Measurements from ENCODE around the gene ULBP3. TPM values are rescaled to one million over a fixed set of nuclear protein-coding genes. Genes with fewer than 3 reads are reported as not detected.
A peak's percentile ranks its signal among the peaks of the same experiment; 100 is the strongest.

The ULBP3 gene
- total and polyA plus RNA-seq, 2 donors: 0.48 to 1.1 TPM

GRCh38 chr6:150099953-150100352 is 31.0 kb upstream of the ULBP3 start:
- H3K4me1 ChIP-seq (ENCODE audit: control insufficient read depth in 2 of 2, insufficient read depth in 2 of 2, low read length in 2 of 2): no peaks in the 10 kb centered on the region
- no peak overlapping the region for H3K27ac ChIP-seq (ENCODE audit: low read depth in 1 of 2, low read length in 1 of 2)
- 98% methylated on average over 11 of the region's 11 CpGs for WGBS
- H3K4me3 ChIP-seq (ENCODE audit: low read length in 2 of 2): no peak overlapping the region
- H3K36me3 ChIP-seq (ENCODE audit: control insufficient read depth in 2 of 2, insufficient read depth in 2 of 2, low read length in 1 of 2): no peaks in the 10 kb centered on the region
- DNase-seq (ENCODE audit: low read depth in 6 of 9, low spot score in 9 of 9): no peak
- no peaks in the 10 kb centered on the region for H3K9me3 ChIP-seq (ENCODE audit: control insufficient read depth in 2 of 2, insufficient read depth in 1 of 2, low read length in 1 of 2)
- no peaks in the 10 kb centered on the region for H3K27me3 ChIP-seq (ENCODE audit: control insufficient read depth in 2 of 2, insufficient read depth in 1 of 2, low read length in 1 of 2)

GRCh38 chr6:150099546-150099945 is 30.6 kb upstream of the ULBP3 start:
- Histone ChIP-seq H3K36me3 (ENCODE audit: control insufficient read depth in 2 of 2, insufficient read depth in 2 of 2, low read length in 1 of 2) (no peaks in the 10 kb centered on the region), H3K4me1 (ENCODE audit: control insufficient read depth in 2 of 2, insufficient read depth in 2 of 2, low read length in 2 of 2) (no peaks in the 10 kb centered on the region), H3K9me3 (ENCODE audit: control insufficient read depth in 2 of 2, insufficient read depth in 1 of 2, low read length in 1 of 2) (no peaks in the 10 kb centered on the region), H3K4me3 (ENCODE audit: low read length in 2 of 2) (no peak overlapping the region), H3K27ac (ENCODE audit: low read depth in 1 of 2, low read length in 1 of 2) (no peak overlapping the region), H3K27me3 (ENCODE audit: control insufficient read depth in 2 of 2, insufficient read depth in 1 of 2, low read length in 1 of 2) (no peaks in the 10 kb centered on the region)
- 97% methylated on average over 8 of the region's 8 CpGs for WGBS
- no peak for DNase-seq (ENCODE audit: low read depth in 6 of 9, low spot score in 9 of 9)

- H3K36me3 ChIP-seq (ENCODE audit: control insufficient read depth in 2 of 2, insufficient read depth in 2 of 2, low read length in 1 of 2): no peaks in the 10 kb centered on the region
- H3K9me3 ChIP-seq (ENCODE audit: control insufficient read depth in 2 of 2, insufficient read depth in 1 of 2, low read length in 1 of 2): no peaks in the 10 kb centered on the region
- no peak overlapping the region for H3K27ac ChIP-seq (ENCODE audit: low read depth in 1 of 2, low read length in 1 of 2)
- no peak for DNase-seq (ENCODE audit: low read depth in 6 of 9, low spot score in 9 of 9)
- WGBS: 97% methylated on average over 10 of the region's 10 CpGs
- no peaks in the 10 kb centered on the region for H3K27me3 ChIP-seq (ENCODE audit: control insufficient read depth in 2 of 2, insufficient read depth in 1 of 2, low read length in 1 of 2)
- H3K4me3 ChIP-seq (ENCODE audit: low read length in 2 of 2): no peak overlapping the region
- no peaks in the 10 kb centered on the region for H3K4me1 ChIP-seq (ENCODE audit: control insufficient read depth in 2 of 2, insufficient read depth in 2 of 2, low read length in 2 of 2)
These were observed 29.2 kb upstream of the ULBP3 start for GRCh38 chr6:150098155-150098554.

GRCh38 chr6:150093397-150093796 is 24.5 kb upstream of the ULBP3 start:
- no peaks in the 10 kb centered on the region for H3K4me1 ChIP-seq (ENCODE audit: control insufficient read depth in 2 of 2, insufficient read depth in 2 of 2, low read length in 2 of 2)
- 98% methylated on average over 6 of the region's 6 CpGs for WGBS

GRCh38 chr6:150091476-150091875 is 22.6 kb upstream of the ULBP3 start:
- Histone ChIP-seq H3K27me3 (ENCODE audit: control insufficient read depth in 2 of 2, insufficient read depth in 1 of 2, low read length in 1 of 2) (no peaks in the 10 kb centered on the region), H3K4me1 (ENCODE audit: control insufficient read depth in 2 of 2, insufficient read depth in 2 of 2, low read length in 2 of 2) (no peaks in the 10 kb centered on the region), H3K4me3 (ENCODE audit: low read length in 2 of 2) (no peak overlapping the region), H3K27ac (ENCODE audit: low read depth in 1 of 2, low read length in 1 of 2) (no peak overlapping the region), H3K9me3 (ENCODE audit: control insufficient read depth in 2 of 2, insufficient read depth in 1 of 2, low read length in 1 of 2) (no peaks in the 10 kb centered on the region), H3K36me3 (ENCODE audit: control insufficient read depth in 2 of 2, insufficient read depth in 2 of 2, low read length in 1 of 2) (no peaks in the 10 kb centered on the region)
- no peak for DNase-seq (ENCODE audit: low read depth in 6 of 9, low spot score in 9 of 9)
- WGBS: 96% methylated on average over 4 of the region's 4 CpGs

More at GRCh38 chr6:150093397-150093796, 24.5 kb upstream of the ULBP3 start:
- Histone ChIP-seq H3K27me3 (ENCODE audit: control insufficient read depth in 2 of 2, insufficient read depth in 1 of 2, low read length in 1 of 2) (no peaks in the 10 kb centered on the region), H3K36me3 (ENCODE audit: control insufficient read depth in 2 of 2, insufficient read depth in 2 of 2, low read length in 1 of 2) (no peaks in the 10 kb centered on the region), H3K27ac (ENCODE audit: low read depth in 1 of 2, low read length in 1 of 2) (no peak overlapping the region), H3K9me3 (ENCODE audit: control insufficient read depth in 2 of 2, insufficient read depth in 1 of 2, low read length in 1 of 2) (no peaks in the 10 kb centered on the region), H3K4me3 (ENCODE audit: low read length in 2 of 2) (no peak overlapping the region)
- DNase-seq (ENCODE audit: low read depth in 6 of 9, low spot score in 9 of 9): no peak

- Histone ChIP-seq H3K36me3 (ENCODE audit: control insufficient read depth in 2 of 2, insufficient read depth in 2 of 2, low read length in 1 of 2) (no peaks in the 10 kb centered on the region), H3K9me3 (ENCODE audit: control insufficient read depth in 2 of 2, insufficient read depth in 1 of 2, low read length in 1 of 2) (no peaks in the 10 kb centered on the region), H3K4me3 (ENCODE audit: low read length in 2 of 2) (no peak overlapping the region), H3K27me3 (ENCODE audit: control insufficient read depth in 2 of 2, insufficient read depth in 1 of 2, low read length in 1 of 2) (no peaks in the 10 kb centered on the region), H3K27ac (ENCODE audit: low read depth in 1 of 2, low read length in 1 of 2) (no peak overlapping the region), H3K4me1 (ENCODE audit: control insufficient read depth in 2 of 2, insufficient read depth in 2 of 2, low read length in 2 of 2) (no peaks in the 10 kb centered on the region)
- 94% methylated on average over 3 of the region's 3 CpGs for WGBS
- DNase-seq (ENCODE audit: low read depth in 6 of 9, low spot score in 9 of 9): no peak
These were observed 21.4 kb upstream of the ULBP3 start for GRCh38 chr6:150090328-150090727.

GRCh38 chr6:150088481-150089154 is 19.7 kb upstream of the ULBP3 start:
- H3K27me3 ChIP-seq (ENCODE audit: control insufficient read depth in 2 of 2, insufficient read depth in 1 of 2, low read length in 1 of 2): no peaks in the 10 kb centered on the region
- peak in 1 of 9 donors; percentile 47 for DNase-seq (ENCODE audit: low read depth in 6 of 9, low spot score in 9 of 9)
- H3K4me3 ChIP-seq (ENCODE audit: low read length in 2 of 2): no peak overlapping the region
- no peaks in the 10 kb centered on the region for H3K36me3 ChIP-seq (ENCODE audit: control insufficient read depth in 2 of 2, insufficient read depth in 2 of 2, low read length in 1 of 2)
- H3K9me3 ChIP-seq (ENCODE audit: control insufficient read depth in 2 of 2, insufficient read depth in 1 of 2, low read length in 1 of 2): no peaks in the 10 kb centered on the region
- WGBS: 91% methylated on average over 12 of the region's 12 CpGs
- H3K4me1 ChIP-seq (ENCODE audit: control insufficient read depth in 2 of 2, insufficient read depth in 2 of 2, low read length in 2 of 2): no peaks in the 10 kb centered on the region
- H3K27ac ChIP-seq (ENCODE audit: low read depth in 1 of 2, low read length in 1 of 2): no peak overlapping the region

- no peaks in the 10 kb centered on the region for H3K9me3 ChIP-seq (ENCODE audit: control insufficient read depth in 2 of 2, insufficient read depth in 1 of 2, low read length in 1 of 2)
- WGBS: 91% methylated on average over 1 of the region's 1 CpG
- no peaks in the 10 kb centered on the region for H3K4me1 ChIP-seq (ENCODE audit: control insufficient read depth in 2 of 2, insufficient read depth in 2 of 2, low read length in 2 of 2)
- H3K27me3 ChIP-seq (ENCODE audit: control insufficient read depth in 2 of 2, insufficient read depth in 1 of 2, low read length in 1 of 2): no peaks in the 10 kb centered on the region
- H3K27ac ChIP-seq (ENCODE audit: low read depth in 1 of 2, low read length in 1 of 2): no peak overlapping the region
- no peaks in the 10 kb centered on the region for H3K36me3 ChIP-seq (ENCODE audit: control insufficient read depth in 2 of 2, insufficient read depth in 2 of 2, low read length in 1 of 2)
- DNase-seq (ENCODE audit: low read depth in 6 of 9, low spot score in 9 of 9): no peak
- H3K4me3 ChIP-seq (ENCODE audit: low read length in 2 of 2): no peak overlapping the region
These were observed 18.4 kb upstream of the ULBP3 start for GRCh38 chr6:150087336-150087735.

- Histone ChIP-seq H3K4me3 (ENCODE audit: low read length in 2 of 2) (no peak overlapping the region), H3K4me1 (ENCODE audit: control insufficient read depth in 2 of 2, insufficient read depth in 2 of 2, low read length in 2 of 2) (no peaks in the 10 kb centered on the region), H3K27ac (ENCODE audit: low read depth in 1 of 2, low read length in 1 of 2) (no peak overlapping the region), H3K36me3 (ENCODE audit: control insufficient read depth in 2 of 2, insufficient read depth in 2 of 2, low read length in 1 of 2) (no peaks in the 10 kb centered on the region), H3K27me3 (ENCODE audit: control insufficient read depth in 2 of 2, insufficient read depth in 1 of 2, low read length in 1 of 2) (no peaks in the 10 kb centered on the region), H3K9me3 (ENCODE audit: control insufficient read depth in 2 of 2, insufficient read depth in 1 of 2, low read length in 1 of 2) (no peaks in the 10 kb centered on the region)
- WGBS: 98% methylated on average over 7 of the region's 7 CpGs
- no peak for DNase-seq (ENCODE audit: low read depth in 6 of 9, low spot score in 9 of 9)
These were observed 17.1 kb upstream of the ULBP3 start for GRCh38 chr6:150086026-150086425.

All from thymus (tissue), 11 donors.